HepG2 (cell line): Measurements from ENCODE around the gene CCDC85C. TPM values are rescaled to one million over a fixed set of nuclear protein-coding genes. Genes with fewer than 3 reads are reported as not detected.

Experiments used
- ATAC-seq: fragments of 200-7000 bp; cut with Tn5 transposase; 3 replicates; pipeline ENCODE4 v1.9.1; 2020; ENCODE audit warnings: mild to moderate bottlenecking, moderate library complexity
- BruUV-seq: library from RNA; stranded (reverse); fragments of 400-500 nt; replicated peaks from 2 replicates; lab custom pipeline; 2021; lab: Mats Ljungman, UMichigan
- CTCF ChIA-PET: fragments of 300-600 bp; formaldehyde crosslinking; extraction: SDS; loops from one replicate; lab custom pipeline; 2021; ENCODE audit warnings: low total read pairs, inconsistent platforms, low intra/inter-chr PET ratio; lab: Yijun Ruan, JAX
- POLR2A ChIA-PET: fragments of 350-600 bp; sonication (Branson Sonifier 250); formaldehyde crosslinking; loops from one replicate; lab custom pipeline; 2020; ENCODE audit warnings: antibody characterized with exemption, inconsistent platforms; lab: Yijun Ruan, JAX
- DNase-seq: peaks from one replicate; pipeline ENCODE4 v3.0.0-alpha.2; 2015; ENCODE audit warnings: low spot score
- FAIRE-seq: peaks from 3 replicates; lab custom pipeline; 2011; peaks lifted over from hg19 to GRCh38; lab: Jason Lieb, UNC
- H2AFZ ChIP-seq: one replicate; pipeline ENCODE4 v1.6.1; 2011; ENCODE audit warnings: low read length, inconsistent platforms
- H3K27ac ChIP-seq: fragments of 300-600 bp; 3 replicates; pipeline ENCODE4 v1.8.0; 2011; ENCODE audit warnings: mixed run types, mild to moderate bottlenecking, mixed read lengths, low read length, inconsistent platforms; ENCODE audit not compliant: insufficient read depth; ENCODE audit errors: extremely low read length
- H3K27me3 ChIP-seq, 2 experiments: fragments of 200-600 bp in 1 of 2; 2 replicates in 1 of 2; 3 replicates in 1 of 2; pipeline versions ENCODE4 v1.6.0 to v1.8.0; 2011; ENCODE audit warnings: low read length in 2 of 2, mild to moderate bottlenecking in 2 of 2, moderate library complexity in 2 of 2, inconsistent platforms in 1 of 2; ENCODE audit not compliant: insufficient read depth in 2 of 2, control insufficient read depth in 1 of 2
- H3K36me3 ChIP-seq, 2 experiments: fragments of 200-600 bp in 1 of 2; replicated peaks in 1 of 2; 2 replicates in 1 of 2; 3 replicates in 1 of 2; pipeline versions ENCODE4 v1.5.1 to v1.8.0; 2011; ENCODE audit warnings: low read length in 2 of 2, inconsistent platforms in 1 of 2; ENCODE audit not compliant: insufficient read depth in 2 of 2, control insufficient read depth in 1 of 2
- H3K4me1 ChIP-seq: 2 replicates; pipeline ENCODE4 v1.5.1; 2012; ENCODE audit warnings: low read length, inconsistent platforms; ENCODE audit not compliant: insufficient read depth
- H3K4me2 ChIP-seq: 2 replicates; pipeline ENCODE4 v1.6.0; 2011; ENCODE audit warnings: low read depth, low read length, inconsistent platforms
- H3K4me3 ChIP-seq, 3 experiments: fragments of 200-600 bp in 1 of 3; sonication (generic), shearing (Covaris generic) in 1 of 3; replicated peaks in 1 of 3; 2 replicates each; pipeline ENCODE4 v1.5.1; 2011 to 2016; ENCODE audit warnings: low read length in 3 of 3, inconsistent platforms in 2 of 3, low read depth in 2 of 3, mild to moderate bottlenecking in 2 of 3, control low read depth in 1 of 3, mixed read lengths in 1 of 3; ENCODE audit not compliant: insufficient read depth in 1 of 3
- H3K79me2 ChIP-seq: one replicate; pipeline ENCODE4 v1.6.1; 2011; ENCODE audit warnings: low read length, inconsistent platforms; ENCODE audit not compliant: insufficient read depth
- H3K9ac ChIP-seq: 2 replicates; pipeline ENCODE4 v1.6.0; 2011; ENCODE audit warnings: mild to moderate bottlenecking, low read depth, low read length, inconsistent platforms; ENCODE audit not compliant: insufficient read depth
- H3K9me3 ChIP-seq: 2 replicates; pipeline ENCODE4 v1.5.1; 2012; ENCODE audit warnings: mild to moderate bottlenecking, low read length
- H4K20me1 ChIP-seq: 2 replicates; pipeline ENCODE4 v1.6.0; 2011; ENCODE audit warnings: inconsistent platforms, mild to moderate bottlenecking, low read length, moderate library complexity; ENCODE audit not compliant: insufficient read depth
- AGO2 ChIP-seq: fragments of 200-400 bp; formaldehyde crosslinking; optimal IDR thresholded peaks from 2 replicates; pipeline ENCODE3; 2017; ENCODE audit warnings: mild to moderate bottlenecking, low read depth, low read length, moderate library complexity
- DPF2 ChIP-seq: sonication (generic); formaldehyde crosslinking; IDR thresholded peaks from 2 replicates; pipeline ENCODE4 v1.4.0; 2020; ENCODE audit warnings: mild to moderate bottlenecking, low read depth, missing genetic modification reagents, borderline replicate concordance
- EED ChIP-seq: sonication (generic); formaldehyde crosslinking; IDR thresholded peaks from 2 replicates; pipeline ENCODE4 v1.5.0; 2020; ENCODE audit warnings: mild to moderate bottlenecking, missing genetic modification reagents
- IKZF1 ChIP-seq: fragments of 450-650 bp; IDR thresholded peaks from 2 replicates; pipeline ENCODE4 v1.7.1; 2016
- PHF8 ChIP-seq: sonication (generic); formaldehyde crosslinking; IDR thresholded peaks from 2 replicates; pipeline ENCODE4 v1.5.0; 2020; ENCODE audit warnings: missing genetic modification reagents
- ZFP36 ChIP-seq: fragments of 150-350 bp; IDR thresholded peaks from 2 replicates; pipeline ENCODE4 v1.6.1; 2018; ENCODE audit warnings: borderline replicate concordance, low read length, low read depth; ENCODE audit not compliant: partially characterized antibody
- ZNF543 ChIP-seq: sonication (generic); formaldehyde crosslinking; IDR thresholded peaks from 2 replicates; pipeline ENCODE4 v1.4.0; 2020; ENCODE audit warnings: mild to moderate bottlenecking, missing genetic modification reagents
- ZNF7 ChIP-seq: IDR thresholded peaks from 2 replicates; pipeline ENCODE4 v1.6.1; 2016; ENCODE audit warnings: missing biosample characterization, missing genetic modification reagents
- ZNF749 ChIP-seq: sonication (generic); formaldehyde crosslinking; IDR thresholded peaks from 2 replicates; pipeline ENCODE4 v1.8.0; 2022; ENCODE audit warnings: mild to moderate bottlenecking, missing genetic modification reagents, moderate library complexity, borderline replicate concordance
- WGBS: methylation state at CpG from one replicate; pipeline ENCODE4 v1.1.6; 2017; ENCODE audit warnings: low lambda C conversion rate; 5-methylcytosine and 5-hydroxymethylcytosine counted together
- in situ Hi-C: cut with HindIII; loops from 2 replicates; pipeline ENCODE4 v1.10.0; 2017; ENCODE audit warnings: low pct_unique_long_range_greater_than_20kb; ENCODE audit not compliant: extremely low pct_ligation_motif_present
- intact Hi-C: fragments of 100-400 bp; cut with micrococcal nuclease; formaldehyde crosslinking; loops from one replicate; pipeline ENCODE4 v1.10.0; 2022; ENCODE audit not compliant: unreplicated experiment
- polyA plus RNA-seq, 8 experiments: library from polyadenylated mRNA; depleted of rRNA in 3 of 8; stranded (reverse) in 7 of 8; unstranded in 1 of 8; fragments of >200 nt; fragmentation: Illumina TruSeq in 4 of 8; extraction: Trizol in 4 of 8; gene quantifications; 2 replicates each; pipeline versions ENCODE4 v1.2.1 to v1.2.3, GENCODE V29; 2011 to 2016; ENCODE audit warnings: low read depth in 4 of 8, missing spikeins in 1 of 8, mixed read lengths in 1 of 8; ENCODE audit not compliant: insufficient read depth in 1 of 8
- total RNA-seq, 5 experiments: library from RNA; depleted of rRNA; stranded (reverse); fragments of >200 nt; fragmentation: Illumina TruSeq; extraction: Trizol; gene quantifications; 2 replicates each; pipeline ENCODE4 v1.2.3, GENCODE V29; 2016; ENCODE audit warnings: low read depth in 1 of 5
- TF ChIP-seq, protein P1 (sequence below): sonication (generic); formaldehyde crosslinking; IDR thresholded peaks from 2 replicates; pipeline ENCODE4 v1.4.0; 2020; ENCODE audit warnings: missing genetic modification reagents
- TF ChIP-seq, protein P2 (sequence below): sonication (generic); formaldehyde crosslinking; IDR thresholded peaks from 2 replicates; pipeline ENCODE4 v1.4.0; 2020; ENCODE audit warnings: missing genetic modification reagents
- TF ChIP-seq, protein P3 (sequence below): sonication (generic); formaldehyde crosslinking; IDR thresholded peaks from 2 replicates; pipeline ENCODE4 v1.9.0; 2022; ENCODE audit warnings: missing genetic modification reagents, mild to moderate bottlenecking, borderline replicate concordance
- TF ChIP-seq, protein P4 (sequence below): sonication (generic); formaldehyde crosslinking; IDR thresholded peaks from 2 replicates; pipeline ENCODE4 v1.8.0; 2022; ENCODE audit warnings: mild to moderate bottlenecking, missing genetic modification reagents, moderate library complexity
- TF ChIP-seq, protein P5 (sequence below): sonication (generic); formaldehyde crosslinking; IDR thresholded peaks from 2 replicates; pipeline ENCODE4 v1.4.0; 2020; ENCODE audit warnings: missing genetic modification reagents

Gene CCDC85C
- total and polyA plus RNA-seq, 2 of the 13 experiments (the other 11 are each of a cell fraction or from before 2014, with no cell fraction given), result 18.8 to 43.8 TPM

DNA sequence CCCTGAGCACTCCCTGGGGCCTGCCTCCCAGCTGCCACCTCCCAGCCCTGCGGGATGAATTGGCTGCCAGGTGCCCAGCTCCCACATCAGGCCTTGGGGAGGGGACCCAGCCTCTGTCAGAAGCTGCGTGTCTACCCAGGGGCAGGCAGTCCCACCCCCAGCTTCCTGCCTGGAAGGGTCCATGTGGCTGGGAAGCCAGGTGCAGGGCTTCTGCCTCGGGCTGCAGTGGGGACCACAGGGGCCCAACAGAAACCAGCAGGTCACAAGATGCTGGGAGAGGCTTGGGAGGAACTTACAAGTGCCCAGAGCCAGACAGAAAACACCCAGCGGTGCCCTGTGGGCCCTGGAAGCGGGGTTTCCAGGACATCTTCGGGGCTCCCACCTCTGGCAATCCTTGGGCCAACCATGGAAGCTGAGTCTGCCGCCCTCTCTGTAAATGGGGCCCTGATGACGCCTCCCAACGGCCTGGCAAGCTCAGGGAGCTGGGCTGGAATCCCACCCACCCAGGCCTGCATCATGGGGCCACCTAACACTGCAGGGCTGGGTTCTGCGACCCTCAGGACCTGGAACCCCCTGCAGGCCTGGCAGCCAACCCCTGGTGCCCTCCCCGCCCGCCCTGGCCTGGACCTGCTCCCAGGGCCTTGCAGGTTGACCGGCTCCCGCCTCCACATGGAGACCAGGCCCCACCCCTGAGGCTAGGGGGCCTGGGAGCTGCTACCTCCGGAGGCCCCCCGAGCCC, 86.2 kb downstream of the CCDC85C start:
- H3K4me2 ChIP-seq, result no peak overlapping the region
- peaks cover 32% of the 10 kb centered on the region; the same call in 1 of the 2 replicates for H4K20me1 ChIP-seq
- H3K9ac ChIP-seq, result no peak overlapping the region
- no peak overlapping the region for H3K4me3 ChIP-seq
- 94% methylated on average over 7 of the region's 16 CpGs for WGBS
- H3K4me1 ChIP-seq, result peaks cover 6% of the 10 kb centered on the region
- no peak overlapping the region for H3K27ac ChIP-seq
- H3K9me3 ChIP-seq, result no peaks in the 10 kb centered on the region
- in situ Hi-C loops, result no loop called here
- no peaks in the 10 kb centered on the region for H3K79me2 ChIP-seq
- H3K27me3 ChIP-seq, result no peaks in the 10 kb centered on the region
- CTCF ChIA-PET, result interaction anchor here (1.1 to 2.5 kb wide), 2 partner anchors 92 to 111 kb away, joined by 3 to 29 read pairs; no protein-coding TSS in a partner anchor
- H2AFZ ChIP-seq, result no peak overlapping the region
- TF ChIP-seq, protein P1, sequence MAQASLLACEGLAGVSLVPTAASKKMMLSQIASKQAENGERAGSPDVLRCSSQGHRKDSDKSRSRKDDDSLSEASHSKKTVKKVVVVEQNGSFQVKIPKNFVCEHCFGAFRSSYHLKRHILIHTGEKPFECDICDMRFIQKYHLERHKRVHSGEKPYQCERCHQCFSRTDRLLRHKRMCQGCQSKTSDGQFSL (CRISPR knock-in tag), result no peak
- TF ChIP-seq, protein P2, sequence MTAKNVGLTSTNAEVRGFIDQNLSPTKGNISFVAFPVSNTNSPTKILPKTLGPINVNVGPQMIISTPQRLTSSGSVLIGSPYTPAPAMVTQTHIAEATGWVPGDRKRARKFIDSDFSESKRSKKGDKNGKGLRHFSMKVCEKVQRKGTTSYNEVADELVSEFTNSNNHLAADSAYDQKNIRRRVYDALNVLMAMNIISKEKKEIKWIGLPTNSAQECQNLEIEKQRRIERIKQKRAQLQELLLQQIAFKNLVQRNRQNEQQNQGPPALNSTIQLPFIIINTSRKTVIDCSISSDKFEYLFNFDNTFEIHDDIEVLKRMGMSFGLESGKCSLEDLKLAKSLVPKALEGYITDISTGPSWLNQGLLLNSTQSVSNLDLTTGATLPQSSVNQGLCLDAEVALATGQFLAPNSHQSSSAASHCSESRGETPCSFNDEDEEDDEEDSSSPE (CRISPR knock-in tag), result no peak
- TF ChIP-seq DPF2 (CRISPR knock-in tag) (no peak), ZNF7 (CRISPR knock-in tag) (no peak), IKZF1 (no peak), ZNF749 (CRISPR knock-in tag) (no peak), EED (CRISPR knock-in tag) (0 out of 2 replicates have a peak, but pooled peaks have one; percentile 6), AGO2 (peak; percentile 23), ZNF543 (CRISPR knock-in tag) (no peak), PHF8 (CRISPR knock-in tag) (no peak), ZFP36 (no peak)
- TF ChIP-seq, protein P3, sequence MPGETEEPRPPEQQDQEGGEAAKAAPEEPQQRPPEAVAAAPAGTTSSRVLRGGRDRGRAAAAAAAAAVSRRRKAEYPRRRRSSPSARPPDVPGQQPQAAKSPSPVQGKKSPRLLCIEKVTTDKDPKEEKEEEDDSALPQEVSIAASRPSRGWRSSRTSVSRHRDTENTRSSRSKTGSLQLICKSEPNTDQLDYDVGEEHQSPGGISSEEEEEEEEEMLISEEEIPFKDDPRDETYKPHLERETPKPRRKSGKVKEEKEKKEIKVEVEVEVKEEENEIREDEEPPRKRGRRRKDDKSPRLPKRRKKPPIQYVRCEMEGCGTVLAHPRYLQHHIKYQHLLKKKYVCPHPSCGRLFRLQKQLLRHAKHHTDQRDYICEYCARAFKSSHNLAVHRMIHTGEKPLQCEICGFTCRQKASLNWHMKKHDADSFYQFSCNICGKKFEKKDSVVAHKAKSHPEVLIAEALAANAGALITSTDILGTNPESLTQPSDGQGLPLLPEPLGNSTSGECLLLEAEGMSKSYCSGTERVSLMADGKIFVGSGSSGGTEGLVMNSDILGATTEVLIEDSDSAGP (CRISPR knock-in tag), result no peak
- TF ChIP-seq, protein P4, sequence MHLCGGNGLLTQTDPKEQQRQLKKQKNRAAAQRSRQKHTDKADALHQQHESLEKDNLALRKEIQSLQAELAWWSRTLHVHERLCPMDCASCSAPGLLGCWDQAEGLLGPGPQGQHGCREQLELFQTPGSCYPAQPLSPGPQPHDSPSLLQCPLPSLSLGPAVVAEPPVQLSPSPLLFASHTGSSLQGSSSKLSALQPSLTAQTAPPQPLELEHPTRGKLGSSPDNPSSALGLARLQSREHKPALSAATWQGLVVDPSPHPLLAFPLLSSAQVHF (CRISPR knock-in tag), result no peak
- TF ChIP-seq, protein P5, sequence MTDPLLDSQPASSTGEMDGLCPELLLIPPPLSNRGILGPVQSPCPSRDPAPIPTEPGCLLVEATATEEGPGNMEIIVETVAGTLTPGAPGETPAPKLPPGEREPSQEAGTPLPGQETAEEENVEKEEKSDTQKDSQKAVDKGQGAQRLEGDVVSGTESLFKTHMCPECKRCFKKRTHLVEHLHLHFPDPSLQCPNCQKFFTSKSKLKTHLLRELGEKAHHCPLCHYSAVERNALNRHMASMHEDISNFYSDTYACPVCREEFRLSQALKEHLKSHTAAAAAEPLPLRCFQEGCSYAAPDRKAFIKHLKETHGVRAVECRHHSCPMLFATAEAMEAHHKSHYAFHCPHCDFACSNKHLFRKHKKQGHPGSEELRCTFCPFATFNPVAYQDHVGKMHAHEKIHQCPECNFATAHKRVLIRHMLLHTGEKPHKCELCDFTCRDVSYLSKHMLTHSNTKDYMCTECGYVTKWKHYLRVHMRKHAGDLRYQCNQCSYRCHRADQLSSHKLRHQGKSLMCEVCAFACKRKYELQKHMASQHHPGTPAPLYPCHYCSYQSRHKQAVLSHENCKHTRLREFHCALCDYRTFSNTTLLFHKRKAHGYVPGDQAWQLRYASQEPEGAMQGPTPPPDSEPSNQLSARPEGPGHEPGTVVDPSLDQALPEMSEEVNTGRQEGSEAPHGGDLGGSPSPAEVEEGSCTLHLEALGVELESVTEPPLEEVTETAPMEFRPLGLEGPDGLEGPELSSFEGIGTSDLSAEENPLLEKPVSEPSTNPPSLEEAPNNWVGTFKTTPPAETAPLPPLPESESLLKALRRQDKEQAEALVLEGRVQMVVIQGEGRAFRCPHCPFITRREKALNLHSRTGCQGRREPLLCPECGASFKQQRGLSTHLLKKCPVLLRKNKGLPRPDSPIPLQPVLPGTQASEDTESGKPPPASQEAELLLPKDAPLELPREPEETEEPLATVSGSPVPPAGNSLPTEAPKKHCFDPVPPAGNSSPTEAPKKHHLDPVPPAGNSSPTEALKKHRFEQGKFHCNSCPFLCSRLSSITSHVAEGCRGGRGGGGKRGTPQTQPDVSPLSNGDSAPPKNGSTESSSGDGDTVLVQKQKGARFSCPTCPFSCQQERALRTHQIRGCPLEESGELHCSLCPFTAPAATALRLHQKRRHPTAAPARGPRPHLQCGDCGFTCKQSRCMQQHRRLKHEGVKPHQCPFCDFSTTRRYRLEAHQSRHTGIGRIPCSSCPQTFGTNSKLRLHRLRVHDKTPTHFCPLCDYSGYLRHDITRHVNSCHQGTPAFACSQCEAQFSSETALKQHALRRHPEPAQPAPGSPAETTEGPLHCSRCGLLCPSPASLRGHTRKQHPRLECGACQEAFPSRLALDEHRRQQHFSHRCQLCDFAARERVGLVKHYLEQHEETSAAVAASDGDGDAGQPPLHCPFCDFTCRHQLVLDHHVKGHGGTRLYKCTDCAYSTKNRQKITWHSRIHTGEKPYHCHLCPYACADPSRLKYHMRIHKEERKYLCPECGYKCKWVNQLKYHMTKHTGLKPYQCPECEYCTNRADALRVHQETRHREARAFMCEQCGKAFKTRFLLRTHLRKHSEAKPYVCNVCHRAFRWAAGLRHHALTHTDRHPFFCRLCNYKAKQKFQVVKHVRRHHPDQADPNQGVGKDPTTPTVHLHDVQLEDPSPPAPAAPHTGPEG, result no peak
- TF ChIP-seq, all 625 proteins: peak for 2
- H3K36me3 ChIP-seq, result peaks cover 17 to 47% of the 10 kb centered on the region in 2 experiments; a peak in 4 of 5 replicates
- BruUV-seq, result no TSS peak
- FAIRE-seq, result no peak
- POLR2A ChIA-PET, result no interaction called here
- DNase-seq, result no peak
- no peak for ATAC-seq
- intact Hi-C loops, result loop anchor here (1.0 to 2.0 kb wide), 3 partner anchors 45 to 110 kb away; no protein-coding TSS in a partner anchor
